H1 (cell line): ENCODE measurements around the gene SLC43A1. TPM values are rescaled to one million over a fixed set of nuclear protein-coding genes. Genes with fewer than 3 reads are reported as not detected.

ENCODE experiments used
- CTCF ChIA-PET: fragments of 300-600 bp; sonication (Branson Sonifier 250); formaldehyde crosslinking; loops from one replicate; lab custom pipeline; 2021; ENCODE audit not compliant: partially characterized antibody; lab: Charles Lee
- POLR2A ChIA-PET: fragments of 300-600 bp; sonication (Branson Sonifier 250); formaldehyde crosslinking; loops from one replicate; lab custom pipeline; 2021; ENCODE audit warnings: inconsistent platforms; ENCODE audit not compliant: partially characterized antibody; lab: Charles Lee
- DNase-seq, 2 experiments: peaks; one replicate each; pipeline versions ENCODE4 v3.0.0 to v3.0.0-alpha.2; 2010 to 2022; ENCODE audit warnings: low spot score in 2 of 2, low read depth in 1 of 2, mixed read lengths in 1 of 2
- FAIRE-seq: peaks from 2 replicates; lab custom pipeline; 2011; peaks lifted over from hg19 to GRCh38; lab: Jason Lieb, UNC
- H2AFZ ChIP-seq: 2 replicates; pipeline ENCODE4 v1.8.1; 2012; ENCODE audit warnings: low read length, inconsistent platforms
- H2AK5ac ChIP-seq: 2 replicates; pipeline ENCODE4 v1.6.1; 2013; ENCODE audit warnings: low read depth, low read length
- H2BK120ac ChIP-seq: replicated peaks from 2 replicates; pipeline ENCODE3; 2013; ENCODE audit warnings: low read depth, low read length, inconsistent platforms
- H2BK12ac ChIP-seq: 2 replicates; pipeline ENCODE4 v1.6.1; 2013; ENCODE audit warnings: low read depth, low read length
- H2BK15ac ChIP-seq: 2 replicates; pipeline ENCODE4 v1.6.1; 2013; ENCODE audit warnings: low read length
- H2BK20ac ChIP-seq: 2 replicates; pipeline ENCODE4 v1.6.1; 2013; ENCODE audit warnings: low read length
- H2BK5ac ChIP-seq: 2 replicates; pipeline ENCODE4 v1.6.1; 2013; ENCODE audit warnings: low read depth, low read length
- H3K14ac ChIP-seq: 2 replicates; pipeline ENCODE4 v1.6.1; 2013; ENCODE audit warnings: inconsistent platforms; ENCODE audit not compliant: insufficient read length
- H3K18ac ChIP-seq: 2 replicates; pipeline ENCODE4 v1.6.1; 2013; ENCODE audit warnings: low read length; ENCODE audit errors: extremely low read depth
- H3K23ac ChIP-seq: 2 replicates; pipeline ENCODE4 v1.6.1; 2013; ENCODE audit warnings: inconsistent platforms; ENCODE audit not compliant: insufficient read length
- H3K23me2 ChIP-seq: 2 replicates; pipeline ENCODE4 v1.6.1; 2013; ENCODE audit warnings: low read depth, low read length
- H3K27ac ChIP-seq: 2 replicates; pipeline ENCODE4 v1.6.1; 2011; ENCODE audit warnings: low read depth, low read length, inconsistent platforms
- H3K27me3 ChIP-seq, 4 experiments: replicated peaks in 1 of 4; 1 replicate in 1 of 4; 2 replicates in 3 of 4; pipeline versions ENCODE4 v1.6.1 to v1.8.1; 2011 to 2013; ENCODE audit warnings: low read length in 3 of 4, mild to moderate bottlenecking in 3 of 4, inconsistent platforms in 2 of 4, mixed read lengths in 2 of 4, moderate library complexity in 1 of 4; ENCODE audit not compliant: control insufficient read depth in 3 of 4, insufficient read depth in 3 of 4; ENCODE audit errors: extremely low read depth in 1 of 4
- H3K36me3 ChIP-seq, 4 experiments: 2 replicates each; pipeline versions ENCODE4 v1.6.1 to v1.8.1; 2011 to 2013; ENCODE audit warnings: mild to moderate bottlenecking in 4 of 4, low read length in 3 of 4, moderate library complexity in 2 of 4, control low read depth in 1 of 4, inconsistent platforms in 1 of 4; ENCODE audit not compliant: insufficient read depth in 4 of 4, control insufficient read depth in 2 of 4
- H3K4ac ChIP-seq: replicated peaks from 2 replicates; pipeline ENCODE3; 2013; ENCODE audit warnings: low read length, low read depth, mixed read lengths, inconsistent platforms; ENCODE audit not compliant: insufficient read length
- H3K4me1 ChIP-seq, 4 experiments: replicated peaks in 1 of 4; 1 replicate in 1 of 4; 2 replicates in 3 of 4; pipeline versions ENCODE4 v1.6.1 to v1.8.1; 2011 to 2013; ENCODE audit warnings: low read length in 3 of 4, inconsistent platforms in 2 of 4, mixed read lengths in 1 of 4; ENCODE audit not compliant: insufficient read depth in 4 of 4, control insufficient read depth in 3 of 4
- H3K4me2 ChIP-seq, 2 experiments: 2 replicates each; pipeline versions ENCODE4 v1.6.1 to v1.8.1; 2011 to 2013; ENCODE audit warnings: low read depth in 2 of 2, low read length in 2 of 2, control low read depth in 1 of 2, inconsistent platforms in 1 of 2, mild to moderate bottlenecking in 1 of 2; ENCODE audit not compliant: insufficient read depth in 1 of 2
- H3K4me3 ChIP-seq, 4 experiments: fragments of 200-600, 300-600 bp in 1 of 4; sonication (generic), shearing (Covaris generic), sonication (Bioruptor Twin) in 1 of 4; 2 replicates each; pipeline versions ENCODE4 v1.5.1 to v1.8.1; 2011 to 2016; ENCODE audit warnings: low read length in 4 of 4, low read depth in 3 of 4, control low read depth in 2 of 4, inconsistent platforms in 2 of 4, mild to moderate bottlenecking in 2 of 4, mixed read lengths in 1 of 4, moderate library complexity in 1 of 4; ENCODE audit not compliant: insufficient read depth in 2 of 4; ENCODE audit errors: extremely low read depth in 1 of 4
- H3K56ac ChIP-seq: replicated peaks from 2 replicates; pipeline ENCODE3; 2013; ENCODE audit warnings: low read depth, mild to moderate bottlenecking, mixed read lengths, low read length, inconsistent platforms; ENCODE audit not compliant: insufficient read length
- H3K79me1 ChIP-seq: 2 replicates; pipeline ENCODE4 v1.6.1; 2013; ENCODE audit warnings: low read depth, low read length, control low read depth
- H3K79me2 ChIP-seq, 2 experiments: 2 replicates each; pipeline versions ENCODE4 v1.6.1 to v1.8.1; 2012 to 2013; ENCODE audit warnings: low read length in 2 of 2, mild to moderate bottlenecking in 2 of 2, inconsistent platforms in 1 of 2; ENCODE audit not compliant: insufficient read depth in 2 of 2, control insufficient read depth in 1 of 2
- H3K9ac ChIP-seq, 4 experiments: replicated peaks in 1 of 4; 1 replicate in 1 of 4; 2 replicates in 3 of 4; pipeline versions ENCODE4 v1.6.1 to v1.8.1; 2011 to 2013; ENCODE audit warnings: low read depth in 3 of 4, low read length in 3 of 4, control low read depth in 2 of 4, mild to moderate bottlenecking in 2 of 4, moderate library complexity in 2 of 4, inconsistent platforms in 1 of 4; ENCODE audit errors: extremely low read depth in 1 of 4
- H3K9me3 ChIP-seq, 2 experiments: 2 replicates each; pipeline versions ENCODE4 v1.6.1 to v1.8.1; 2012 to 2013; ENCODE audit warnings: mild to moderate bottlenecking in 2 of 2, moderate library complexity in 2 of 2, control low read depth in 1 of 2, inconsistent platforms in 1 of 2, low read depth in 1 of 2, low read length in 1 of 2, mixed read lengths in 1 of 2; ENCODE audit not compliant: insufficient read depth in 2 of 2
- H4K20me1 ChIP-seq, 2 experiments: replicated peaks in 1 of 2; 2 replicates each; pipeline versions ENCODE3 to v1.8.1; 2011 to 2013; ENCODE audit warnings: inconsistent platforms in 2 of 2, low read length in 2 of 2, mild to moderate bottlenecking in 1 of 2; ENCODE audit not compliant: insufficient read depth in 2 of 2, control insufficient read depth in 1 of 2
- H4K5ac ChIP-seq: 2 replicates; pipeline ENCODE4 v1.6.1; 2013; ENCODE audit warnings: low read length, low read depth, mixed read lengths, inconsistent platforms; ENCODE audit not compliant: insufficient read length
- H4K8ac ChIP-seq: 2 replicates; pipeline ENCODE4 v1.8.0; 2013; ENCODE audit warnings: mild to moderate bottlenecking, moderate library complexity, low read length, inconsistent platforms; ENCODE audit not compliant: insufficient read depth; ENCODE audit errors: extremely low read depth
- H4K91ac ChIP-seq: replicated peaks from 2 replicates; pipeline ENCODE3; 2013; ENCODE audit warnings: low read length, mixed read lengths, inconsistent platforms; ENCODE audit not compliant: insufficient read length
- BCL11A ChIP-seq, 2 experiments: IDR thresholded peaks; one replicate each; pipeline ENCODE4 v1.6.1; 2011; ENCODE audit warnings: low read depth in 2 of 2, low read length in 2 of 2, mild to moderate bottlenecking in 2 of 2
- CBX5 ChIP-seq: fragments of 300-800, 300-1000 bp; sonication (generic); IDR thresholded peaks from 2 replicates; pipeline ENCODE4 v1.7.1; 2016; ENCODE audit warnings: antibody characterized with exemption, low read length, low read depth
- CEBPB ChIP-seq: IDR thresholded peaks from 2 replicates; pipeline ENCODE4 v1.6.1; 2012; ENCODE audit warnings: low read depth, low read length
- CTBP2 ChIP-seq: IDR thresholded peaks from 2 replicates; pipeline ENCODE4 v1.7.0; 2011; ENCODE audit warnings: borderline replicate concordance, mild to moderate bottlenecking, moderate library complexity, mixed read lengths, low read length; ENCODE audit not compliant: insufficient read depth, insufficient read length
- TEAD4 ChIP-seq: IDR thresholded peaks from 2 replicates; pipeline ENCODE4 v1.6.1; 2012; ENCODE audit warnings: low read depth, low read length, inconsistent platforms, mixed read lengths
- WGBS, 2 experiments: shearing (Covaris generic) in 1 of 2; methylation state at CpG; one replicate each; pipeline versions ENCODE4 v1.1.6 to v1.1.7; 2013 to 2015; ENCODE audit warnings: low lambda C conversion rate in 2 of 2, mixed read lengths in 2 of 2, inconsistent platforms in 1 of 2, low coverage in 1 of 2, missing lambda C conversion rate in 1 of 2; ENCODE audit not compliant: insufficient replicate concordance in 2 of 2, insufficient coverage in 1 of 2, insufficient read length in 1 of 2; ENCODE audit errors: extremely low coverage in 1 of 2, missing lambda C conversion rate in 1 of 2; 5-methylcytosine and 5-hydroxymethylcytosine counted together
- polyA plus RNA-seq, 7 experiments: library from polyadenylated mRNA; depleted of rRNA in 3 of 7; stranded (reverse) in 5 of 7; unstranded in 2 of 7; fragments of >200 nt in 5 of 7; fragments of 200-250 nt in 2 of 7; gene quantifications; 1 replicate in 5 of 7; 2 replicates in 1 of 7; 4 replicates in 1 of 7; pipeline versions ENCODE4 v1.2.1 to v1.2.3, GENCODE V29; 2011 to 2013; ENCODE audit warnings: missing spikeins in 2 of 7, mixed read lengths in 2 of 7
- total RNA-seq: library from RNA; stranded (reverse); fragmentation: NEBNext Ultra II Directional; extraction: Animal tissue kit (Norgen Biotek cat#: 25700); gene quantifications from 2 replicates; pipeline ENCODE4 v1.2.1, GENCODE V29; 2021

SLC43A1 gene
- total and polyA plus RNA-seq, 2 of the 8 experiments (the other 6 are each of a cell fraction or from before 2014, with no cell fraction given): 34.5 to 58.0 TPM

DNA sequence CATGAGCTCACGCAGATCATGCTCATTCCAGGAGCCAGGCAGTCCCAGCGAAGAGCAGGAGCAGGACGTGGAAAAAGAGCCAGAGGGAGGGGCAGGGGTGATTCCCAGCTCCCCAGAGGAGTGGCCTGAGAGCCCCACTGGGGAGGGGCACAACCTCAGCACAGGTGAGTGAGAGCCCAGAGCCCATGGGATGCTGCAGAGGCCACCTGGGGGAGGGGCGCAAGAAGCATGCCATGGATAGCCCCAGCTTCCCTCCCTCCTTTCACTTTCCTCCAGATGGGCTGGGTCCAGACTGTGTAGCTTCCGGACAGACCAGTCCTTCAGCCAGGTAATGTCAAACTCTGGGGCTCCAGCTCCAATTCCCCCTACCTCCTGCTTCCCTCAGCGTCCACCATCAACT lies 28.1 kb upstream of the SLC43A1 start:
- no peak for DNase-seq
- no peak overlapping the region for H4K8ac ChIP-seq
- TF ChIP-seq CTBP2: no peak
- TF ChIP-seq CEBPB: no peak
- no peak for TF ChIP-seq TEAD4
- TF ChIP-seq CBX5: no peak
- no peak for TF ChIP-seq BCL11A (IDR thresholded peaks at IDR 0.05; ENCODE audit: low read depth in 2 of 2, low read length in 2 of 2)
- 0 out of 2 replicates have a peak overlapping the region, but pooled peaks have one; percentile 32 for H2BK20ac ChIP-seq
- H2AFZ ChIP-seq: no peak overlapping the region
- no peak overlapping the region for H3K27ac ChIP-seq
- H3K36me3 ChIP-seq: no peaks in the 10 kb centered on the region
- H2BK12ac ChIP-seq: peak overlapping the region; percentile 99
- H2AK5ac ChIP-seq: peak overlapping the region; percentile 71
- H4K5ac ChIP-seq: no peak overlapping the region
- H2BK120ac ChIP-seq: no peak overlapping the region
- peak overlapping the region; percentile 94 for H3K18ac ChIP-seq
- H3K79me1 ChIP-seq: no peaks in the 10 kb centered on the region
- no peak overlapping the region; a peak in 1 of 7 replicates for H3K9ac ChIP-seq
- WGBS, 2 experiments: 67% methylated on average over 6 of the region's 6 CpGs; no CpG with 5 or more reads in 1 of the 2 experiments
- no peak overlapping the region for H3K4me3 ChIP-seq
- H3K27me3 ChIP-seq: no peaks in the 10 kb centered on the region; a peak in 2 of 7 replicates
- no peak overlapping the region for H3K23ac ChIP-seq
- peaks cover 0 to 15% (median 11%) of the 10 kb centered on the region in 4 experiments; a peak in 6 of 7 replicates for H3K4me1 ChIP-seq
- CTCF ChIA-PET: interaction anchor here (0.5 to 5.5 kb wide), 13 partner anchors 9 to 547 kb away, joined by 3 to 28 read pairs (median 3); partner anchors contain the start of gene SLC43A1
- H3K79me2 ChIP-seq: no peaks in the 10 kb centered on the region
- no peaks in the 10 kb centered on the region for H3K23me2 ChIP-seq
- peak overlapping the region; percentile 2 to 33; a peak in 1 of 4 replicates for H3K4me2 ChIP-seq
- FAIRE-seq: no peak
- H2BK15ac ChIP-seq: peak overlapping the region; percentile 48
- H3K4ac ChIP-seq: no peak overlapping the region
- H4K20me1 ChIP-seq: no peaks in the 10 kb centered on the region
- no peak overlapping the region for H4K91ac ChIP-seq
- H3K56ac ChIP-seq: no peak overlapping the region
- POLR2A ChIA-PET: interaction anchor here (0.6 to 7.2 kb wide), 16 partner anchors 9 to 218 kb away, joined by 3 to 47 read pairs (median 3); partner anchors contain the start of genes RTN4RL2 and UBE2L6
- H3K9me3 ChIP-seq: no peaks in the 10 kb centered on the region
- H3K14ac ChIP-seq: no peak overlapping the region
- peak overlapping the region; percentile 48; the same call in 1 of the 2 replicates for H2BK5ac ChIP-seq
